Stimulated activated naive CD4-positive, alpha-beta T cell (primary cell): ENCODE measurements around the gene TTLL8.
"Not testable (repeated sequence)": the region's sequence is repeated elsewhere in the genome, so short reads cannot be mapped to it uniquely, and the experiment has no call there.

ENCODE experiments used
- DNase-seq, 6 experiments: peaks; one replicate each; lab custom pipeline; 2025; lab: John Stamatoyannopoulos, UW

The TTLL8 gene

GRCh38 chr22:49983148-49984042, 74.7 kb downstream of the TTLL8 start:
- peak in 3 of 6 experiments; percentile 39 to 52 (median 44) for DNase-seq

- DNase-seq, result not testable (repeated sequence)
Observed at GRCh38 chr22:49981799-49982198, 76.3 kb downstream of the TTLL8 start.

GRCh38 chr22:49979587-49980264, 78.4 kb downstream of the TTLL8 start:
- no peak for DNase-seq

- no peak for DNase-seq
Observed at GRCh38 chr22:49977578-49977977, 80.5 kb downstream of the TTLL8 start.

GRCh38 chr22:49976439-49977175, 81.5 kb downstream of the TTLL8 start:
- DNase-seq, result peak in 3 of 6 experiments; percentile 33 to 41 (median 36)

- no peak for DNase-seq
Observed at GRCh38 chr22:49975543-49976389, 82.3 kb downstream of the TTLL8 start.

GRCh38 chr22:49973018-49973961, 84.8 kb downstream of the TTLL8 start:
- DNase-seq, result no peak

- no peak for DNase-seq
Observed at GRCh38 chr22:49972163-49973017, 85.7 kb downstream of the TTLL8 start.

GRCh38 chr22:49971232-49972162, 86.6 kb downstream of the TTLL8 start:
- peak in 1 of 6 experiments; percentile 59 for DNase-seq

- peak; percentile 77 to 90 (median 84) for DNase-seq
Observed at GRCh38 chr22:49970528-49971231, 87.4 kb downstream of the TTLL8 start.

- DNase-seq, result no peak
Observed at GRCh38 chr22:49969751-49970527, 88.2 kb downstream of the TTLL8 start.

- DNase-seq, result no peak
Observed at GRCh38 chr22:49968831-49969661, 89.1 kb downstream of the TTLL8 start.
